Subcutaneous adipose tissue (tissue), 4 donors: ENCODE data around the gene APP. TPM values are rescaled to one million over a fixed set of nuclear protein-coding genes. Genes with fewer than 3 reads are reported as not detected.

Experiments
- CTCF ChIP-seq: fragments of 450-650 bp; IDR thresholded peaks from one replicate; pipeline ENCODE4 v1.5.1; 2016; ENCODE audit warnings: low read depth, mild to moderate bottlenecking, control low read depth, antibody characterized with exemption, moderate library complexity
- total RNA-seq, 4 donors: library from RNA; depleted of rRNA; stranded (reverse); fragments of >200 nt; gene quantifications; one replicate each; pipeline ENCODE4 v1.1.0, GENCODE V29; 2016

Gene APP
- total RNA-seq, 4 donors from 2014 or later, result 210 to 257 (median 218) TPM

- TF ChIP-seq CTCF, result no peak
Measured at GRCh38 chr21:25906587-25906986, 264.0 kb downstream of the APP start.

GRCh38 chr21:25905126-25905525 lies 265.4 kb downstream of the APP start:
- TF ChIP-seq CTCF, result no peak

GRCh38 chr21:25904044-25904695 lies 266.4 kb downstream of the APP start:
- no peak for TF ChIP-seq CTCF

GRCh38 chr21:25903607-25904006 lies 267.0 kb downstream of the APP start:
- TF ChIP-seq CTCF, result no peak

- no peak for TF ChIP-seq CTCF
Measured at GRCh38 chr21:25901330-25901979, 269.1 kb downstream of the APP start.

GRCh38 chr21:25898671-25899070 lies 271.9 kb downstream of the APP start:
- no peak for TF ChIP-seq CTCF

GRCh38 chr21:25897383-25897782 lies 273.2 kb downstream of the APP start:
- TF ChIP-seq CTCF, result no peak
